ENCODE data around the gene KAZALD1. TPM values are rescaled to one million over a fixed set of nuclear protein-coding genes. Genes with fewer than 3 reads are reported as not detected.

The KAZALD1 gene
- total RNA-seq, 1 experiment from 2014 or later = 16.0 TPM

- Histone ChIP-seq H3K27me3 (ENCODE audit: insufficient read depth, low read length) (no peaks in the 10 kb centered on the region), H4K20me1 (ENCODE audit: insufficient read depth) (no peaks in the 10 kb centered on the region), H3K79me2 (ENCODE audit: insufficient read depth, low read length) (no peaks in the 10 kb centered on the region), H2AFZ (ENCODE audit: low read depth, low read length, poor library complexity, severe bottlenecking) (no peak overlapping the region), H3K36me3 (ENCODE audit: control insufficient read depth in 1 of 2, insufficient read depth in 2 of 2, low read length in 2 of 2) (no peaks in the 10 kb centered on the region), H3K9ac (ENCODE audit: low read length) (no peak overlapping the region), H3K4me2 (ENCODE audit: low read length) (peak overlapping the region; percentile 37), H3K27ac (ENCODE audit: low read depth, low read length) (no peak overlapping the region), H3K4me3 (replicated peaks in 1 of 2; ENCODE audit: low read depth in 1 of 2, low read length in 2 of 2) (no peak overlapping the region), H3K4me1 (ENCODE audit: control insufficient read depth in 1 of 2, insufficient read depth in 2 of 2, low read length in 2 of 2) (peaks cover 25 to 66% of the 10 kb centered on the region in 2 experiments), H3K9me2 (ENCODE audit: insufficient read depth) (no peaks in the 10 kb centered on the region), H3K9me3 (ENCODE audit: control insufficient read depth in 1 of 2, insufficient read depth in 1 of 2, low read depth in 1 of 2, low read length in 2 of 2) (no peaks in the 10 kb centered on the region)
- RAD21 ChIA-PET (ENCODE audit: low non-redundant PET in 1 of 2, low total read pairs in 2 of 2, uncharacterized antibody in 2 of 2, unreplicated experiment in 2 of 2) = interaction anchor here (0.6 to 1.5 kb wide), 11 partner anchors 15 to 136 kb away, joined by 3 to 10 read pairs (median 4); partner anchors contain the start of genes LZTS2 (in 1 of the 2), PDZD7 (in 1 of the 2) and SFXN3 (in 1 of the 2)
- ATAC-seq (peak; percentile 39), DNase-seq (ENCODE audit: low read depth, low spot score) (no peak)
- CTCF ChIA-PET = interaction anchor here (0.7 to 5.0 kb wide), 23 partner anchors 9 to 453 kb away, joined by 3 to 98 read pairs (median 7); partner anchors contain the start of genes LZTS2, PDZD7, SEMA4G and SFXN3
- BruUV-seq (replicated peaks) = no TSS peak
- POLR2A ChIA-PET = interaction anchor here (1.0 to 1.5 kb wide), 4 partner anchors 16 to 27 kb away, joined by 3 to 9 read pairs (median 5); partner anchors contain the start of genes MRPL43, PDZD7, SFXN3 and TWNK
- intact Hi-C loops (cut with micrococcal nuclease) = loop anchor here (5.0 to 10.0 kb wide), 4 partner anchors 137 to 670 kb away; partner anchors contain the start of genes PAX2 and SCD
- no peak for TF ChIP-seq ZBTB33 (IDR thresholded peaks at IDR 0.05; ENCODE audit: extremely low read depth, insufficient replicate concordance, low read length)
- peak in 2 of 3 experiments; percentile 99; a peak in 4 of 6 replicates for TF ChIP-seq CTCF (IDR thresholded peaks at IDR 0.05 in 2 of 3, conservative IDR thresholded peaks at IDR 0.05 in 1 of 3; ENCODE audit: borderline replicate concordance in 1 of 3, insufficient read depth in 1 of 3, low read depth in 2 of 3, low read length in 2 of 3)
- no peak for TF ChIP-seq POLR2A (IDR thresholded peaks at IDR 0.05; ENCODE audit: borderline replicate concordance, extremely low read depth, insufficient read depth, insufficient read length)
- no peak for TF ChIP-seq CEBPB (IDR thresholded peaks at IDR 0.05; ENCODE audit: low read depth)
These were observed 47.4 kb upstream of the KAZALD1 start for GRCh38 chr10:101014230-101014884.

Measured in HCT116 (cell line).